HepG2 (cell line): Measurements from ENCODE around the gene GFRA3. TPM values are rescaled to one million over a fixed set of nuclear protein-coding genes. Genes with fewer than 3 reads are reported as not detected.

Experiments
- ATAC-seq: fragments of 200-7000 bp; cut with Tn5 transposase; 3 replicates; pipeline ENCODE4 v1.9.1; 2020; ENCODE audit warnings: mild to moderate bottlenecking, moderate library complexity
- BruUV-seq: library from RNA; stranded (reverse); fragments of 400-500 nt; replicated peaks from 2 replicates; lab custom pipeline; 2021; lab: Mats Ljungman, UMichigan
- CTCF ChIA-PET: fragments of 300-600 bp; formaldehyde crosslinking; extraction: SDS; loops from one replicate; lab custom pipeline; 2021; ENCODE audit warnings: low total read pairs, inconsistent platforms, low intra/inter-chr PET ratio; lab: Yijun Ruan, JAX
- POLR2A ChIA-PET: fragments of 350-600 bp; sonication (Branson Sonifier 250); formaldehyde crosslinking; loops from one replicate; lab custom pipeline; 2020; ENCODE audit warnings: antibody characterized with exemption, inconsistent platforms; lab: Yijun Ruan, JAX
- DNase-seq: peaks from one replicate; pipeline ENCODE4 v3.0.0-alpha.2; 2015; ENCODE audit warnings: low spot score
- FAIRE-seq: peaks from 3 replicates; lab custom pipeline; 2011; peaks lifted over from hg19 to GRCh38; lab: Jason Lieb, UNC
- H2AFZ ChIP-seq: one replicate; pipeline ENCODE4 v1.6.1; 2011; ENCODE audit warnings: low read length, inconsistent platforms
- H3K27ac ChIP-seq: fragments of 300-600 bp; 3 replicates; pipeline ENCODE4 v1.8.0; 2011; ENCODE audit warnings: mixed run types, mild to moderate bottlenecking, mixed read lengths, low read length, inconsistent platforms; ENCODE audit not compliant: insufficient read depth; ENCODE audit errors: extremely low read length
- H3K27me3 ChIP-seq, 2 experiments: fragments of 200-600 bp in 1 of 2; 2 replicates in 1 of 2; 3 replicates in 1 of 2; pipeline versions ENCODE4 v1.6.0 to v1.8.0; 2011; ENCODE audit warnings: low read length in 2 of 2, mild to moderate bottlenecking in 2 of 2, moderate library complexity in 2 of 2, inconsistent platforms in 1 of 2; ENCODE audit not compliant: insufficient read depth in 2 of 2, control insufficient read depth in 1 of 2
- H3K36me3 ChIP-seq, 2 experiments: fragments of 200-600 bp in 1 of 2; replicated peaks in 1 of 2; 2 replicates in 1 of 2; 3 replicates in 1 of 2; pipeline versions ENCODE4 v1.5.1 to v1.8.0; 2011; ENCODE audit warnings: low read length in 2 of 2, inconsistent platforms in 1 of 2; ENCODE audit not compliant: insufficient read depth in 2 of 2, control insufficient read depth in 1 of 2
- H3K4me1 ChIP-seq: 2 replicates; pipeline ENCODE4 v1.5.1; 2012; ENCODE audit warnings: low read length, inconsistent platforms; ENCODE audit not compliant: insufficient read depth
- H3K4me2 ChIP-seq: 2 replicates; pipeline ENCODE4 v1.6.0; 2011; ENCODE audit warnings: low read depth, low read length, inconsistent platforms
- H3K4me3 ChIP-seq, 3 experiments: fragments of 200-600 bp in 1 of 3; sonication (generic), shearing (Covaris generic) in 1 of 3; replicated peaks in 1 of 3; 2 replicates each; pipeline ENCODE4 v1.5.1; 2011 to 2016; ENCODE audit warnings: low read length in 3 of 3, inconsistent platforms in 2 of 3, low read depth in 2 of 3, mild to moderate bottlenecking in 2 of 3, control low read depth in 1 of 3, mixed read lengths in 1 of 3; ENCODE audit not compliant: insufficient read depth in 1 of 3
- H3K79me2 ChIP-seq: one replicate; pipeline ENCODE4 v1.6.1; 2011; ENCODE audit warnings: low read length, inconsistent platforms; ENCODE audit not compliant: insufficient read depth
- H3K9ac ChIP-seq: 2 replicates; pipeline ENCODE4 v1.6.0; 2011; ENCODE audit warnings: mild to moderate bottlenecking, low read depth, low read length, inconsistent platforms; ENCODE audit not compliant: insufficient read depth
- H3K9me3 ChIP-seq: 2 replicates; pipeline ENCODE4 v1.5.1; 2012; ENCODE audit warnings: mild to moderate bottlenecking, low read length
- H4K20me1 ChIP-seq: 2 replicates; pipeline ENCODE4 v1.6.0; 2011; ENCODE audit warnings: inconsistent platforms, mild to moderate bottlenecking, low read length, moderate library complexity; ENCODE audit not compliant: insufficient read depth
- IKZF4 ChIP-seq: sonication (generic); formaldehyde crosslinking; IDR thresholded peaks from 2 replicates; pipeline ENCODE4 v1.5.1; 2020; ENCODE audit warnings: borderline replicate concordance, mild to moderate bottlenecking, low read depth, missing genetic modification reagents; ENCODE audit errors: not compliant biosample characterization
- MIXL1 ChIP-seq: IDR thresholded peaks from 2 replicates; pipeline ENCODE4 v1.6.1; 2016
- NFYB ChIP-seq: sonication (generic); formaldehyde crosslinking; IDR thresholded peaks from 2 replicates; pipeline ENCODE4 v1.4.0; 2020; ENCODE audit warnings: missing genetic modification reagents
- SATB2 ChIP-seq: sonication (generic); formaldehyde crosslinking; IDR thresholded peaks from 2 replicates; pipeline ENCODE4 v1.5.0; 2020; ENCODE audit warnings: missing genetic modification reagents
- SKI ChIP-seq: fragments of 450-650 bp; IDR thresholded peaks from one replicate; pipeline ENCODE4 v1.6.1; 2018; ENCODE audit warnings: mild to moderate bottlenecking; ENCODE audit not compliant: partially characterized antibody
- ZNF30 ChIP-seq: sonication (generic); formaldehyde crosslinking; IDR thresholded peaks from 2 replicates; pipeline ENCODE4 v1.5.0; 2020; ENCODE audit warnings: mild to moderate bottlenecking, missing genetic modification reagents
- ZNF546 ChIP-seq: sonication (generic); formaldehyde crosslinking; conservative IDR thresholded peaks from 2 replicates; pipeline ENCODE4 v1.8.1; 2023; ENCODE audit warnings: mild to moderate bottlenecking, missing genetic modification reagents
- ZNF547 ChIP-seq: sonication (generic); formaldehyde crosslinking; IDR thresholded peaks from 2 replicates; pipeline ENCODE4 v1.5.1; 2020; ENCODE audit warnings: mild to moderate bottlenecking, missing genetic modification reagents
- ZNF746 ChIP-seq: sonication (generic); formaldehyde crosslinking; IDR thresholded peaks from 2 replicates; pipeline ENCODE4 v1.8.0; 2022; ENCODE audit warnings: mild to moderate bottlenecking, missing genetic modification reagents
- ZSCAN31 ChIP-seq: sonication (generic); formaldehyde crosslinking; IDR thresholded peaks from 2 replicates; pipeline ENCODE4 v1.5.0; 2020; ENCODE audit warnings: low read depth, mild to moderate bottlenecking, missing genetic modification reagents
- WGBS: methylation state at CpG from one replicate; pipeline ENCODE4 v1.1.6; 2017; ENCODE audit warnings: low lambda C conversion rate; 5-methylcytosine and 5-hydroxymethylcytosine counted together
- in situ Hi-C: cut with HindIII; loops from 2 replicates; pipeline ENCODE4 v1.10.0; 2017; ENCODE audit warnings: low pct_unique_long_range_greater_than_20kb; ENCODE audit not compliant: extremely low pct_ligation_motif_present
- intact Hi-C: fragments of 100-400 bp; cut with micrococcal nuclease; formaldehyde crosslinking; loops from one replicate; pipeline ENCODE4 v1.10.0; 2022; ENCODE audit not compliant: unreplicated experiment
- polyA plus RNA-seq, 8 experiments: library from polyadenylated mRNA; depleted of rRNA in 3 of 8; stranded (reverse) in 7 of 8; unstranded in 1 of 8; fragments of >200 nt; fragmentation: Illumina TruSeq in 4 of 8; extraction: Trizol in 4 of 8; gene quantifications; 2 replicates each; pipeline versions ENCODE4 v1.2.1 to v1.2.3, GENCODE V29; 2011 to 2016; ENCODE audit warnings: low read depth in 4 of 8, missing spikeins in 1 of 8, mixed read lengths in 1 of 8; ENCODE audit not compliant: insufficient read depth in 1 of 8
- total RNA-seq, 5 experiments: library from RNA; depleted of rRNA; stranded (reverse); fragments of >200 nt; fragmentation: Illumina TruSeq; extraction: Trizol; gene quantifications; 2 replicates each; pipeline ENCODE4 v1.2.3, GENCODE V29; 2016; ENCODE audit warnings: low read depth in 1 of 5
- TF ChIP-seq, protein P1 (sequence below): sonication (generic); formaldehyde crosslinking; IDR thresholded peaks from 2 replicates; pipeline ENCODE4 v1.8.0; 2022; ENCODE audit warnings: low read depth, missing genetic modification reagents
- TF ChIP-seq, protein P2 (sequence below): IDR thresholded peaks from 2 replicates; pipeline ENCODE4 v1.6.1; 2016; ENCODE audit warnings: mild to moderate bottlenecking, missing biosample characterization, missing genetic modification reagents
- TF ChIP-seq, protein P3 (sequence below), 2 experiments: fragments of 450-650 bp in 1 of 2; sonication (generic) in 1 of 2; formaldehyde crosslinking in 1 of 2; IDR thresholded peaks; 2 replicates each; pipeline versions ENCODE4 v1.6.1 to v1.8.0; 2016 to 2022; ENCODE audit warnings: antibody characterized with exemption in 1 of 2, mild to moderate bottlenecking in 1 of 2, missing genetic modification reagents in 1 of 2

The GFRA3 gene
- total and polyA plus RNA-seq, 2 of the 13 experiments (the other 11 are each of a cell fraction or from before 2014, with no cell fraction given): 0.27 to 0.30 TPM

DNA sequence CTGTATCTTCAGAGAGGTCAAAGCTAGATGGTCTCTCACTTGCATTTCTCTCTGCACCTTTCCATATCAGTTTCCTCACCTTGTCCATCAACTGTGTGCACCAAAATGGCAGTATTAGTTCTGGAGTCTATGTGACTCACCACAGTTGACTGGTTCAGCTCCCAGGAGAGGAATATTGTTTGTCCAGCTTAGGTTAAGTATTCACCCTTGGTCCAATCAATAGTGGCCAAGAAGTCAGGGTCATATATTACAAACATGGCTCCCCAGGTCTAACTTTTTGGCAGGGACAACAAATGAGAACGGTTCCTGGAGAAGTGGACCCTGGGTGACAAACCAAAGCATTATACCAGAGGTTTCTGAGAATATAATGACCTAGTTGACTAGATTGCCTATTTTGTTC lies 36.4 kb downstream of the GFRA3 start:
- Histone ChIP-seq H3K4me1 (peaks cover 42% of the 10 kb centered on the region), H4K20me1 (no peaks in the 10 kb centered on the region), H3K27me3 (peaks cover 0 to 16% of the 10 kb centered on the region in 2 experiments; a peak in 3 of 5 replicates), H3K4me2 (no peak overlapping the region), H3K36me3 (no peaks in the 10 kb centered on the region), H3K79me2 (no peaks in the 10 kb centered on the region), H3K9me3 (no peaks in the 10 kb centered on the region), H2AFZ (no peak overlapping the region), H3K27ac (peak overlapping the region; percentile 42), H3K4me3 (no peak overlapping the region), H3K9ac (no peak overlapping the region)
- ATAC-seq (peak; percentile 79), FAIRE-seq (no peak), DNase-seq (peak; percentile 29)
- in situ Hi-C loops: no loop called here
- BruUV-seq: no TSS peak
- ChIA-PET POLR2A (interaction anchor here (1.1 kb wide), 1 partner anchor 12 kb away, joined by 3 read pairs; no protein-coding TSS in a partner anchor), CTCF (no interaction called here)
- intact Hi-C loops: no loop called here
- 0% methylated on average over 1 of the region's 1 CpG for WGBS
- TF ChIP-seq SKI: peak; percentile 13
- TF ChIP-seq ZNF546 (CRISPR knock-in tag): no peak
- no peak for TF ChIP-seq NFYB (CRISPR knock-in tag)
- TF ChIP-seq MIXL1: peak; percentile 68; the same call in 1 of the 2 replicates
- TF ChIP-seq, protein P1, sequence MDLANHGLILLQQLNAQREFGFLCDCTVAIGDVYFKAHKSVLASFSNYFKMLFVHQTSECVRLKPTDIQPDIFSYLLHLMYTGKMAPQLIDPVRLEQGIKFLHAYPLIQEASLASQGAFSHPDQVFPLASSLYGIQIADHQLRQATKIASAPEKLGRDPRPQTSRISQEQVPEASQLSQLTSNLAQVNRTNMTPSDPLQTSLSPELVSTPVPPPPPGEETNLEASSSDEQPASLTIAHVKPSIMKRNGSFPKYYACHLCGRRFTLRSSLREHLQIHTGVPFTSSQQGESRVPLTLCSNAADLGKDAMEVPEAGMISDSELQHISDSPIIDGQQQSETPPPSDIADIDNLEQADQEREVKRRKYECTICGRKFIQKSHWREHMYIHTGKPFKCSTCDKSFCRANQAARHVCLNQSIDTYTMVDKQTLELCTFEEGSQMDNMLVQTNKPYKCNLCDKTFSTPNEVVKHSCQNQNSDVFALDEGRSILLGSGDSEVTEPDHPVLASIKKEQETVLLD: no peak
- TF ChIP-seq IKZF4 (CRISPR knock-in tag): no peak
- TF ChIP-seq ZNF746 (CRISPR knock-in tag): no peak
- TF ChIP-seq SATB2 (CRISPR knock-in tag): no peak
- TF ChIP-seq, protein P2, sequence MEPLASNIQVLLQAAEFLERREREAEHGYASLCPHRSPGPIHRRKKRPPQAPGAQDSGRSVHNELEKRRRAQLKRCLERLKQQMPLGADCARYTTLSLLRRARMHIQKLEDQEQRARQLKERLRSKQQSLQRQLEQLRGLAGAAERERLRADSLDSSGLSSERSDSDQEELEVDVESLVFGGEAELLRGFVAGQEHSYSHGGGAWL (CRISPR knock-in tag): no peak
- TF ChIP-seq ZNF30 (CRISPR knock-in tag): no peak
- TF ChIP-seq ZNF547: no peak
- TF ChIP-seq ZSCAN31 (CRISPR knock-in tag): no peak
- TF ChIP-seq, protein P3, sequence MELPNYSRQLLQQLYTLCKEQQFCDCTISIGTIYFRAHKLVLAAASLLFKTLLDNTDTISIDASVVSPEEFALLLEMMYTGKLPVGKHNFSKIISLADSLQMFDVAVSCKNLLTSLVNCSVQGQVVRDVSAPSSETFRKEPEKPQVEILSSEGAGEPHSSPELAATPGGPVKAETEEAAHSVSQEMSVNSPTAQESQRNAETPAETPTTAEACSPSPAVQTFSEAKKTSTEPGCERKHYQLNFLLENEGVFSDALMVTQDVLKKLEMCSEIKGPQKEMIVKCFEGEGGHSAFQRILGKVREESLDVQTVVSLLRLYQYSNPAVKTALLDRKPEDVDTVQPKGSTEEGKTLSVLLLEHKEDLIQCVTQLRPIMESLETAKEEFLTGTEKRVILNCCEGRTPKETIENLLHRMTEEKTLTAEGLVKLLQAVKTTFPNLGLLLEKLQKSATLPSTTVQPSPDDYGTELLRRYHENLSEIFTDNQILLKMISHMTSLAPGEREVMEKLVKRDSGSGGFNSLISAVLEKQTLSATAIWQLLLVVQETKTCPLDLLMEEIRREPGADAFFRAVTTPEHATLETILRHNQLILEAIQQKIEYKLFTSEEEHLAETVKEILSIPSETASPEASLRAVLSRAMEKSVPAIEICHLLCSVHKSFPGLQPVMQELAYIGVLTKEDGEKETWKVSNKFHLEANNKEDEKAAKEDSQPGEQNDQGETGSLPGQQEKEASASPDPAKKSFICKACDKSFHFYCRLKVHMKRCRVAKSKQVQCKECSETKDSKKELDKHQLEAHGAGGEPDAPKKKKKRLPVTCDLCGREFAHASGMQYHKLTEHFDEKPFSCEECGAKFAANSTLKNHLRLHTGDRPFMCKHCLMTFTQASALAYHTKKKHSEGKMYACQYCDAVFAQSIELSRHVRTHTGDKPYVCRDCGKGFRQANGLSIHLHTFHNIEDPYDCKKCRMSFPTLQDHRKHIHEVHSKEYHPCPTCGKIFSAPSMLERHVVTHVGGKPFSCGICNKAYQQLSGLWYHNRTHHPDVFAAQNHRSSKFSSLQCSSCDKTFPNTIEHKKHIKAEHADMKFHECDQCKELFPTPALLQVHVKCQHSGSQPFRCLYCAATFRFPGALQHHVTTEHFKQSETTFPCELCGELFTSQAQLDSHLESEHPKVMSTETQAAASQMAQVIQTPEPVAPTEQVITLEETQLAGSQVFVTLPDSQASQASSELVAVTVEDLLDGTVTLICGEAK (IDR thresholded peaks at IDR 0.05): no peak
- TF ChIP-seq, protein P3 (CRISPR knock-in tag; IDR thresholded peaks at IDR 0.05): no peak
